ENCODE results near the gene NEUROD4. TPM values are rescaled to one million over a fixed set of nuclear protein-coding genes. Genes with fewer than 3 reads are reported as not detected.

NEUROD4 gene
- total and polyA plus RNA-seq, 12 donors, result not detected

GRCh38 chr12:55017416-55017925 is 2.3 kb upstream of the NEUROD4 start:
- H3K27me3 ChIP-seq, result peaks cover 0 to 55% (median 27%) of the 10 kb centered on the region in 7 donors
- H3K36me3 ChIP-seq, result no peaks in the 10 kb centered on the region
- no peak overlapping the region for H3K4me3 ChIP-seq
- WGBS, 2 donors, result 56% methylated on average over 3 of the region's 3 CpGs
- TF ChIP-seq, protein P1, sequence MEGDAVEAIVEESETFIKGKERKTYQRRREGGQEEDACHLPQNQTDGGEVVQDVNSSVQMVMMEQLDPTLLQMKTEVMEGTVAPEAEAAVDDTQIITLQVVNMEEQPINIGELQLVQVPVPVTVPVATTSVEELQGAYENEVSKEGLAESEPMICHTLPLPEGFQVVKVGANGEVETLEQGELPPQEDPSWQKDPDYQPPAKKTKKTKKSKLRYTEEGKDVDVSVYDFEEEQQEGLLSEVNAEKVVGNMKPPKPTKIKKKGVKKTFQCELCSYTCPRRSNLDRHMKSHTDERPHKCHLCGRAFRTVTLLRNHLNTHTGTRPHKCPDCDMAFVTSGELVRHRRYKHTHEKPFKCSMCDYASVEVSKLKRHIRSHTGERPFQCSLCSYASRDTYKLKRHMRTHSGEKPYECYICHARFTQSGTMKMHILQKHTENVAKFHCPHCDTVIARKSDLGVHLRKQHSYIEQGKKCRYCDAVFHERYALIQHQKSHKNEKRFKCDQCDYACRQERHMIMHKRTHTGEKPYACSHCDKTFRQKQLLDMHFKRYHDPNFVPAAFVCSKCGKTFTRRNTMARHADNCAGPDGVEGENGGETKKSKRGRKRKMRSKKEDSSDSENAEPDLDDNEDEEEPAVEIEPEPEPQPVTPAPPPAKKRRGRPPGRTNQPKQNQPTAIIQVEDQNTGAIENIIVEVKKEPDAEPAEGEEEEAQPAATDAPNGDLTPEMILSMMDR (IDR thresholded peaks at IDR 0.05), result no peak
- no peak for ATAC-seq
- DNase-seq, result no peak
- H3K27ac ChIP-seq, result no peak overlapping the region
- H3K4me1 ChIP-seq, result no peaks in the 10 kb centered on the region
- intact Hi-C loops (cut with DNase I), result no loop called here
- H3K9me3 ChIP-seq, result peaks cover 0 to 10% (median 0%) of the 10 kb centered on the region in 11 donors

- Histone ChIP-seq H3K4me3 (no peak overlapping the region), H3K27me3 (peaks cover 0 to 67% (median 18%) of the 10 kb centered on the region in 7 donors), H3K4me1 (no peaks in the 10 kb centered on the region), H3K9me3 (peaks cover 0 to 3% (median 0%) of the 10 kb centered on the region in 11 donors), H3K27ac (no peak overlapping the region), H3K36me3 (no peaks in the 10 kb centered on the region)
- ATAC-seq, result no peak
- intact Hi-C loops (cut with DNase I), result no loop called here
- TF ChIP-seq, protein P1 (IDR thresholded peaks at IDR 0.05), result no peak
- WGBS, 2 donors, result 52 to 71% methylated on average over 2 of the region's 2 CpGs
- no peak for DNase-seq
Measured at GRCh38 chr12:55024575-55024974, 4.8 kb downstream of the NEUROD4 start.

DNA sequence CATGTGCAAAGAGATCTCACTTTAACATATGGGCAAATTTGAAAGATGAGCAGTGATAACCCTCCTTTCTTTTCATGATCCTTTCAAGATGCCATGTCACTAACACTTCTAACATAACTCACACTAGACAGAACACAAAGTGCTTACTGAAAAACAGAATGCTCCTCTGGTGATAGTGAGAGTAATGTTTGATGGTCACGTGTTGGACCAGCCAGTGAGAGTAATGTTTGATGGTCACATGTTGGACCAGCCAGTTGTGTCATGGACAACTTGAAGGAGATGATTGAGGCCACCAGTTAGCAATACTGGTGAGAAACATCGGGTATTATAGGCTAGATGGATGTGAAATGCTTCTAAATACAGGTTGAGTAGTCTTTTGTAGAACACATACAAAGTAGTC is 5.7 kb downstream of the NEUROD4 start:
- Histone ChIP-seq H3K27ac (no peak overlapping the region), H3K4me3 (no peak overlapping the region), H3K36me3 (no peaks in the 10 kb centered on the region), H3K4me1 (no peaks in the 10 kb centered on the region), H3K9me3 (peaks cover 0 to 3% (median 0%) of the 10 kb centered on the region in 11 donors), H3K27me3 (peaks cover 0 to 63% (median 18%) of the 10 kb centered on the region in 7 donors)
- DNase-seq (no peak), ATAC-seq (no peak)
- WGBS, 2 donors, result 52 to 55% methylated on average over 2 of the region's 2 CpGs
- TF ChIP-seq, protein P1 (IDR thresholded peaks at IDR 0.05), result no peak
- intact Hi-C loops (cut with DNase I), result no loop called here

DNA sequence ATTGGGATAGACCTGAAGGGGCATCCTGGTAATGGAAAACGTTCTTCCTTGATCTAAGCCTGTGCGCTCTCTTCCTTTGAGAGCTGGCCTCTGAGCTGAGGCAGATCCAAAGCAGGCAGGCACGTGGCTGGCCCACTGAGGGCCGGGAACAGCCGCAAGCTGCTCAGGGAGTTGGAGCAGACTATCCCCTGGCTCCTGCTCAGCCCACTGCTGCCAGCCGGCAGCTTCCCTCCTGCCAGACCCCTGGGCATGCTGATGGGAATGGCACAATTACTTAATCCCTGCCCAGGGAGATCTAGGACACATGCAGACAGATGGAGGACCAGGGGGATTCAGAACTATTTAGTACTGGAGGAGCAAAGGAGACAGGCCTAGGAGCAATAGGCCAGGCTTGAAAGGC is 14.4 kb downstream of the NEUROD4 start:
- intact Hi-C loops (cut with DNase I), result no loop called here
- Histone ChIP-seq H3K4me1 (peaks cover 0 to 21% (median 0%) of the 10 kb centered on the region in 9 donors), H3K36me3 (no peaks in the 10 kb centered on the region), H3K27ac (no peak overlapping the region), H3K4me3 (no peak overlapping the region), H3K9me3 (no peaks in the 10 kb centered on the region), H3K27me3 (peaks cover 0 to 46% (median 9%) of the 10 kb centered on the region in 7 donors)
- no peak for ATAC-seq
- DNase-seq, result no peak
- 38 to 53% methylated on average over 6 of the region's 6 CpGs for WGBS, 2 donors
- TF ChIP-seq, protein P1 (IDR thresholded peaks at IDR 0.05), result no peak

All from heart right ventricle (tissue), 16 donors.